Measurements from ENCODE around the gene PTGIS.

PTGIS gene

DNA sequence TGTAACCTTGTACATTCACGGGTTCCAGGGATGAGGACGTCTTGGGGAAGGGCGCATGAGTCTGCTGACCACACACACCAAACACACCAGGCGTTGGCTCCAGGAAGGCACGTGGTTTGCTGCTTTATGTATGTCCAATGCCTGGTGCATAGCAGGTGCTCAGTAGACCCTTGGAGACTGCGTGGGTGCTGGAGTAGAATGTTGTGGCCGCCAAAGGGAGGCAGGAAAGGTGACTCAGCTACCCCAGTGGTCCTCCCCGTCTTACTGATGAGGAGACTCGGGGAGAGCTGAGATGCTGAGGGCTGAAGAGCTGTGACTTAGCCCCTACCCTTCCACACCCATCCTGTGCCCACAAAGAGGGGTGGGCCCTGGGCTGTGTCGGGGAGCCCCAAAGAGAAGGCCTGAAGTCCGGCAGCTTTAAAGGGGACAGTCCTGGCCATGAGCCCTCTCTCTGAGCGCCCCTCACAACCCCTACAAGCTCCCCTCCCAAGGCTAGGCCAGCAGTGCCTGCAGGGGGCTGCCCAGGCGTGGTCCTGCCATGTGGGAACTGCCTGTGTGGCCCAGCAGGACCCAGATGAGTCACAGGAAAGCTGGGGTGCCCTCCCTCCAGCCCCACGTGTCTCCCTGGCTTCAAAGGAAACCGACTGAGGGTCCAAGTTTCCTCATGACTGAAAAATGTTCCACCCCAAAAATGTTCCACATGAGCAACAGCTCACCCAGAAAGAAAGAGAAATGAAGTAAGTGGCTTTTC is 28.0 kb upstream of the PTGIS start:
- no peak for DNase-seq

DNA sequence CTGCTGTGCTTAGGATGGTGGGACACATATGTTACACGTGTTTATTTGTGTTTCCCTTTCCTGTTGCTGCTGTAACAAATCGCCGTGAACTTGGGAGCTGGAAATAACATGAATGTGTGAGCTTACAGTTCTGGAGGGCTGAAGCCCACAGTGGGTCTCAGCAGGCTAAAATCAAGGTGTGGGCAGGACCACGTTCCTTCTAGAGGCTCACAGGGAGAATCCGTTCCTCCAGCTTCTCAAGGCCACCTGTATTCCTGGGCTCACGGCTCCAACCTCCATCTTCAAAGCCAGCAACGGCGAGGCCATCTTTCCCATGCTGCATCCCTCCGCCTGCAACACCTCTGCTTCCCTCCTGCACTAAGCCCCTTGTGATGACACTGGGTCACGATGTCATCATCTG is 27.4 kb upstream of the PTGIS start:
- DNase-seq, result no peak

DNA sequence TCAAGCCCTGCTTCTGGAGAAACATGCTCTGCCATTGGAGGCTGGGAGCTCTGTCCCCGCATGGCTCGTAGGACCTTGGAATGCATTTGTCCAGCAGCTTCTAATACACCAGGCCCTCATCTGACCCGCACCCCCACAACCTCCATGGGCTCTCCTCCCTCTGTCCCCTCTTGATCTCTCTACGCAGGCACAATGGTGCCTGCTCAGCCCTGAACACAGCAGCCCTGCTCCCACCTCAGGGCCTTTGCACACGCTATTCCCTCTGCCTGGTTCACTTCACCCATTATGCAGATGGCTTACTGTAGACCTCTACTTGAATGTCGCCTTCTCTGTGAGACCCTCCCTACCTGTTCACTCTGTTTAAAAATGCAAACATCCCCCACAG is 27.0 kb upstream of the PTGIS start:
- no peak for DNase-seq

DNA sequence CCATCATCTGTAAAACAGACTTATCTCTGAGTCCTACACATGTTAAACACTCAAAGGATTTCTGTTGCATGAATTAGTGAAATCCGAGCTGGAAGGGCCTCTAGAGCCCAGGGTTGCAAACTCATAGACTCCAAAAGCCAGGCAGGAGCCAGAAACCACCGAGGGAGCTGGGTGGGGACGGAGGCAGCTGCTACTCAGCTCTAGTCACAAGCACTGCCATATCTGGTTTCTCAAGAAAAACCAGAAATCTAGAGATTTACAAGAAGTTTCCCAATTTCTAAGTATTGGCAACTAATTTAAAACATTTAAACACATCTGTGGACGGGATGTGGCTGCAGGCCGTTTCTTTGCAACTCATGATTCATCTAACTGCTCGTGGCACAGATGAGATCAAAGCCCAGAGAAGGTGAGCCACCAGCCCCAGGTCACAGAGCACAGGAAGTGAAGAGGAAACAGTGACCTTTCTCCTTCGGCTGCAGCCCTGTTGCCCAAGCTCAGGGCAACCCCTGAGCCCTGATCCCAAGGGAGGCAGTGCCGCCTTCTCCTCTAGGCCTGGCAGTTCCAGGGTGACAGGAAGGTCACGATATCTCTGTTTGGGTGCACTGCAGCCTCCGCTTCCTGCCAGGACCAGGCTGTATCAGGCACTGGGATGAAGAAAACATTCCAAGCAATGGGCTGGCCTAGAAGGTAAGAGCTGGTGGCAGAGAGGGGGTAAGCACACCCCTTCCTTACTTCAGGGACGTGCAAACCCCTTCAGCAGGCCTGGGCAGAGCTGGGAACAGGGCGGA is 26.4 kb upstream of the PTGIS start:
- DNase-seq, result peak; percentile 42

DNA sequence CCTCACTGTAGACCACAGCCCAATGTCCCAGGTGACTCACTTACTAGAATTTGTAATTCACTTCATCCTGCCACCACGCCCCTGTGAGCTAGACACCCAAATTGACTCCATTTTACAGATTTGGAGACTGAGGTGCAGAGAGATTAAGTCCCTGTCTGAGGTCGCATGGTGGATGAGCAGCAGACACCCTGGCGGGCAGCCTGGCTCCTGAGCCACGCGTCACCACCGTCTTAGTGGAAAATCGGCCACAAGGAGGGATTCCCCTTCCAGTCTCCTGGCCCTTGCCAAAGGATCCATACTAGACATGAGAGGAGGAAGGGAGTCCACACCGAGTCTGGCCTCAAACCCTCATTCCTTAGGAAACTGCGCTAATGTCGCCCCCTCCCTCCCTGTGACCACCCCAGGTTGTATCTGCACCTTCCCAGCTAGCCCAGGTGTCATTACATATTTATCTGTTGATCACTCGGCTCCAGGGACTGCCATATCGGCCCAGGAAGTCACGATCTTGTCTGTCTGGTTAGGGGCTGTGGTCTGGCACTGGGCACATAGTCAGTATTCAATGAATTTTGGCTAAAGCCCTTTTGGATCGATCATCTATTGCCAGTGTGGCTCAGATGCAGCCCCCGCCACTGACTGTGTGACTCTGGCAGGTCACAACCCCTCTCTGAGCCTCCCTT is 25.7 kb upstream of the PTGIS start:
- DNase-seq, result no peak

DNA sequence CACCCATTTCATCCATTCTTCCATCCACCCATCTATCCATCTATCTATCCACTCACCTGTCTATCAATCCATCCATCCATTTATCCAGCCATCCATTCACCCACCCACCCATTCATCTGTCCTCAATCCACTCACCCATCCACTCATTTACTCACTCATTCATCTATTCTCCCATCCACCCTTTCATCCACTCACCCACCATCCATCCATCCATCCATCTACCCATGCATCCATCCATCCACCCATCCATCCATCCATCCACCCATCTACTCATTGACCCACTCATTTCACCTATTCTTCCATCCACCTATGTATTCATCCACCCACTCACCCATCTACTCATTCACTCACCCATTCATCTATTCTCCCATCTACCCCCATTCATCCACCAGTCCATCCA is 24.2 kb upstream of the PTGIS start:
- no peak for DNase-seq

DNA sequence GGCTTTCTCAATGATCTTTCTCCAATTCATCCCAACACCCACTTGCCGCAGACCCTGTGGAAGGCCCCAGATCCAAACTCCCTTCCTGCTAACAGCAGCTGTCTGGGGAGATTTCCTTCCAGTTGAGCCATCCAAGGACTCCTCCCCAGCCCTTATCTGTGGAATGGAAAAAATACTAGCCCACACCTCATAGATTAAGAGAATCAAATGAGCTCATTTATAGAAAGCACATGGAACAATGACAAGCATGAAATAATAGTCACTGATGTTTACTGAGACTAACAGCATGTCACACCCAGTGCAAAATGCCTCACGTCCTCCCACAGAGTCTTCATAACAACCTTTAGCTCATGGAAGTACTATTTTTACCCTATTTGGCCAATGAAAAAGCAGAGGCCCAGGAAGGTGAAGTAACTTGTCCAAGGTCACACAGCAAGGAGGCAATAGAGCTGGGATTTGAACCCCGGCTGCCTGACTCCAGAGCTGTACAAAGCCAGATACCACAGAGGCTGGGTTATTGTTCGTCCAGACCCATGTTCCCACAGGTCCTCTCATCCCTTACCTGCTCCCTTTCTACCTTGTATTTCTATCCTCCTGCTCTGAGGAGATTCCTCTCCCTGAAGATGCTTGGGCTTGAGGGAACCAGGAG is 23.4 kb upstream of the PTGIS start:
- DNase-seq, result no peak

DNA sequence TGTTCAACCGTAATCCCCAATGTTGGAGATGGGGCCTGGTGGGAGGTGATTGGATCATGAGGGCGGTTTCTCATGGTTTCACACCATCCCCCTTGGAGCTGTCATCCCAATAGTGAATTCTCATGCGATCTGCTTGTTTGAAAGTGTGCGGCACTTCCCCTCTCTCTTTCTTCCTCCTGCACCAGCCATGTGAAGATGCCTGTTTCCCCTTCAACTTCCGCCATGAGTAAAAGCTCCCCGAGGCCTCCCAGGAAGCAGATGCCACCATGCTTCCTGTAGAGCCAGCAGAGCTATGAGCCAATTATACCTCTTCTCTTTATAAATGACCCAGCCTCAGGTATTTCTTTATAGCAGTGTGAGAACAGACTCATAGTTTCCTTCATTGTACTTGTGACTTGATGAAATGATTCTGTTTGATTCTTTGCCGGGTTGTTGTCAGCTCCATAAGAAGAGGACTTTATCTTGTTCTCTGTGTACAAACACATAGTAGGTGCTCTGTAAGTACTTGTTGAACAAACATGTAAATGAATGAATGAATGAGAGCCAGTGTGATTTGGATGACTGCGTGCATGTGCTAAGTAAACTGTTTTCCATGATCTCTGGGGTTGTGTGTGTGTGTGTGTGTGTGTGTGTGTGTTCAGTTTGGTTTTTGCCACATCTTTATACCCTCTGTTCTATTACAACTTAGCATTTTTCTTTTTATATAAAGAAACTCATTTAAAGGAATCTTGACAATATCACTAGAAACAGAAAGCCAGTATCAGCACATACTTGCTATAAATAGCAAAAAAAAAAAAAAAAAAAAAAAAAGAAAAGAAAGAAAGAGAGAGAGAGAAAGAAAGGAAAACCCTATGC is 22.5 kb upstream of the PTGIS start:
- no peak for DNase-seq

DNA sequence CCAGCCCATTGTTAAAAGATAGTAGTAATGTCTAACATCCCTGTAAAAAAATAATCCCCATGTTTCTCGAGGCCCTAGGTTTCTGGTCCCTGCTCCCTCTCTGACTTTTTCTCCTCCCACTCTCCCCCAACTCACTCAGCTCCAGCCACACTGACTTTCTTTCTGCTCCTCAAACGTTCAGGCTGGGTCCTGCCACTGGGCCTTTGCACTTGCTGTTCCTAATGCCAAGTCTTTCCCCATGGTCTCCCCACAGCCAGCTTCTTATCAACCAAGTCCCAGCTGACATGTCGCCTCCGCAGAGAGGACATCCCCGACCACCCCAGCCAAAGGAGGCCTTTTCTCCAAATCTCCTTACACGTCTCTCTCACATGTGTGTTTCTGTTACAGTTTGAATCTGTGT is 21.8 kb upstream of the PTGIS start:
- no peak for DNase-seq

DNA sequence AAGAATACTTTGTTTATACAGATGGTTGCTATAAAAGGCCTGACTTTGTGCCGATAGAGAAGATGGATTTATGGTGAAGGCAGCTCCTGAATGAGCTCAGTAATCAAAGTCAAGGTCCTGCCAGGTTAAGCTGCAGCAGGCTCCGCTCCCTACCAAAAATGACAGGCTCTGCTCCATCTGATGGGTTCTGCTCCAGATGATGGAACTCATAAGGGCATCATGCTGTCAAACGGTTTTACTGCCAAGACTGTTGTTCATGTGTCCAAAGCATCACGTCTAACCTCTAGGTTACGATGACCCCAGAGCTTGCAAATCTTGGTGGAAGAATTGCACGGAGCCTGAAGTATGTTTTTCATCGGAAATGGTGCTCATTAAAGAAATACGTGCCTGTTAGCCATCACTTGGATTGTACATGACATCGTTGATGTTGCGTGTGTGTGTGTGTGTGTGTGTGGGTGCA is 19.2 kb upstream of the PTGIS start:
- no peak for DNase-seq

DNA sequence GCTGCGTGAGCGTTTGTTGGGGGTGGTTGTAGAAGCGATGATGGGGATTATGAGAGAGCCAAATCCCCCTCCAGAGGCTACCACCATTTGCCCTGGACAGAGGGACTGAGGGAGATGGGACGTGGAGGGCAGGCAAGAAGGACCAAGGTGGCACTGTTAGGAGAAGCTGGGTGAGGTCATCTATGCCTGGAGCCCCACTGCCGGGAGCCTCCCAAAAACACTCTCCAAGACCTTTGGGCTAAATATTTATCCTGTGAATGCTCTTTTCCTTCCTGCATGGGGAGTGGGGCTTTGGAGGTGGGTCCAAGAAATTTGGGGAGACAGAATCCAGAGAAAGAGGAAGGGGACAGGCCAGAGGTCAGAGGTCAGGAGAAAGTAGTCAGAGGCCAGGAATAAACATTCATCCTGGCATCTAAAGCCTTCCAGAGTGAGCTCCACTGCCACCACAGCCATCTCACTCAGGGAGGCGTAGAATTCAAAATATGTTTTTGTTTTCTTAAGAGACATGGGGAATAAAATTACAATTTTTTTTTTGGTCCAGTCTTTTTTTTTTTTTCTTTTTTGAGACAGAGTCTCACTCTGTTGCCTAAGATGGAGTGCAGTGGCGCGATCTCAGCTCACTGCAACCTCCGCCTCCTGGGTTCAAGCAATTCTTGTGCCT is 17.8 kb upstream of the PTGIS start:
- DNase-seq, result no peak

DNA sequence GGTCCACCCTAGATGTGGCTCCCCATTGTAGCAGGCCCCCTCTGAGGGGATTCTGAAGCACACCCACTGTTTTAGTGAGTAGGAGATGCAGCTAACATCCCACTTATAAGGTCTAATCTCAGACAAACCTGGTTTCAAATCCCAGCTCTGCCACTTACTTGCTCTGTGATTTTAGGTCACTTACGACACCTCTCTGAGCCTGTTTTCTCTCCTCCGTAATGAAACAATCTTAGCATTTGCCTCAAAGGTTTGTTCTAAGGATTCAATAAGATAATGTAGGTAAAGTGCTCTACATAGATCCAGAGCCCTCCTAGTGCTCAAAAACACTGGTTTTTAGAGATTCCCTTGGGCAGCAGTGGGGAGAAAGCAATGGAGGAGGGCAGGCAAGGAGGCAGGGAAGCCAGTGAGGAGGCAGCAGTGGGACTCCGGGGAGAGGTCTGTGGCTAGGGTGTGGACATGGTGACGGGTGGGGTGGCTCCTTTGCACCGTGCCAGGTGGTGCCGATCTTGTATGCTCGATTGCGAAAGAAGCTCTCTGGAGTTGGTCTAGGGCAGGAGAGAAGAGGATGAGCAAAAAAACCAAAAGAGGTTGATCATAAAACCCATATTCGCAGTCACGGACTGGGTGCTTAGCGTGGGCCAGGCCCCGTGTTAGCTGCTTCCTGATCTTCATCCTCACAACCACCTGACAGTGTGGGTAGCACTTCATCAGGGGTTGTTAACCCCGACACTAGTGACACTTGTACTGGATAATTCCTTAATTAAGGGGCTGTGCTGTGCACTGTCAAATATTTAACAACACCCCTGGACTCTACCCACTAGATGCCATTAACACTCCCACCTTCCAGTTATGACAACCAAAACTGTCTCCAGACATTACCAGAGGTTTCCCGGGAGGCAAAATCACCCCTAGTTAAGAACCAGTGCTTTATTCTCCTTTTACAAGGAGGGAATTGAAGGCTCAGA is 16.8 kb upstream of the PTGIS start:
- no peak for DNase-seq

DNA sequence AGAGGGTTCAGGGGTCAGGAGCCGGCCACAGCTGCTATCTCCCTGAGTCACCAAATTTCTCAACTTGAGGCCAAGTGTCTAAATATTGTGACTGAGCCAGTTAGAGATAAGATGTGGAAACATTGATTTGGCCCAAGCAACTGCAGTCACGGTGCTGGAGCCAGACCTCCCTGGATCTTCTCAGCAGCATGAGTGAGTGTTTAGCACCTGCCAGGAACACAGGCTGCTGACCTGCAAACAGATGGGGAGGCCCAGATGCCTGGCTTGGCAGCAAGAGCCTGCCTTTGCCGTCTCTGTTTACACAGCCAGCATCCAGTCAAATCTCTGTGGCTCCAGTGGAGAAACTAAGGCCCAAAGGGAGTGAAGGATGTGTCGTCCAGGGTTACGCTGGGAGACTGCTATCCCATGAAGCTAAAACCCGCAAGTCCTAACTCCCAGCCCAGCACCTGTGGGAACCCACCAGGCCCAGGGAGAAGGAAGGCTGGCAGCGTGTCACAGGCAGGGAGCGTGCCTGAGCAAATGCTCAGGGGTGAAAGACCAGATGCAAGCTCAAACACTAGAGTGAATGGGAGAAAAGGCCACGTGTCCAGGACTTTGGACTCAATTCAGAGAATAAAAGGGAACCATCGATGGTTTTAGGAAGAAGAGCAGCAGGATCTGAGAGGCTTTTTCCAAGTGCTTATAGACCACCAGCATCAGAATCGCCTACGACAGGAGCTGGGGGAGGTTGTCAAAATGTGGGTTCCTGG is 15.9 kb upstream of the PTGIS start:
- DNase-seq, result peak; percentile 59

DNA sequence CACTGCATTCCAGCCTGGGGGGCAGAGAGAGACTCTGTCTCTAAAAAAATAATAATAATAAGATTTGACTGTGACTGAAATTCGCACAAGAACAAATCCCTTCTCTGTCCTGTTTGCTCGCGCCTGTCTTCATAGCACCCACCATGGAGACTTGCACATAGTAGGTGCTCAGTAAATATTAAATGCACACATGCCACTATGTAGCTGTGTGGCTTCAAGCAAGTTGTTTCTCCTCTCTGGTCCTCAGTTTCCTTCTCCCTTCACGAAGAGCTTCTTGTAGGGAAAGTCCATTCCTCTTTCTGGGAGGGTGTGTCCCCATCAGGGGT is 15.4 kb upstream of the PTGIS start:
- DNase-seq, result no peak

DNA sequence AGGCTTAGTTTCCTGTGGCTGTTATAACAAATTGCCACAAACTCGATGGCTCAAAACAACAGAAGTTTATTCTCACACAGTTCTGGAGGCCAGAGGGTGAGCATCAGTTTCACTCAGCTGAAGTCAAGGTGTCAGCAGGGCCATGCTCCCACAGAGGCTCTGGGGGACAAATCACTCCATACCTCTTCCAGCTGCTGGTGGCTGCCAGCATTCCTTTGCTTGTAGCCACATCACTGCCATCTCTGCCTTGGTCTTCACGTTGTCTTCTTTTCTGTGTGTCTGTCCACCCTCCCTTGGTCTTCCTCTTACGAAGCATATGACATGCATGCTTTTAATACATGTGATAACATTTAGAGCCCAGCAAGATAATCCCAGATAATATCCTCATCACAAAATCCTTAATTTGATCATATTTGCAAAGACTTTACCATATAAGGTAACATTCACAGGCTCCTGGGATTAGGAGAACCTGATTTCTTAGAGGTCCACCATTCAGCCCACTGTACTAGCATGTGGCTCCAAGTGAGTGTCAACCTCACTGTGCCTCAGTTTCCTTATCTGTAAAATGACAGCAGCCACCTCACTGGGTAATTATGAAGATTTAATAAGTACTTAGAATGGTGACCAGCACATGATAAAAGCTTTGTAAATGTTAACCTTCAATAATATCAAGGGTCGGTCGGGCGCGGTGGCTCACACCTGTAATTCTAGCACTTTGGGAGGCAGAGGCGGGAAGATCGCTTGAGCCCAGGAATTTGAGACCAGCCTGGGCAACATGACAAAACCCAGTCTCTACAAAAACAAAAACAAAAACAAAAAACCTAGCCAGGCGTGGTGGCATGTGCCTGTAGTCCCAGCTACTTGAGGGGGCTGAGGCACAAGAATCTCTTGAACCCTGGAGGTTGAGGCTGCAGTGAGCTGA is 14.7 kb upstream of the PTGIS start:
- DNase-seq, result no peak

DNA sequence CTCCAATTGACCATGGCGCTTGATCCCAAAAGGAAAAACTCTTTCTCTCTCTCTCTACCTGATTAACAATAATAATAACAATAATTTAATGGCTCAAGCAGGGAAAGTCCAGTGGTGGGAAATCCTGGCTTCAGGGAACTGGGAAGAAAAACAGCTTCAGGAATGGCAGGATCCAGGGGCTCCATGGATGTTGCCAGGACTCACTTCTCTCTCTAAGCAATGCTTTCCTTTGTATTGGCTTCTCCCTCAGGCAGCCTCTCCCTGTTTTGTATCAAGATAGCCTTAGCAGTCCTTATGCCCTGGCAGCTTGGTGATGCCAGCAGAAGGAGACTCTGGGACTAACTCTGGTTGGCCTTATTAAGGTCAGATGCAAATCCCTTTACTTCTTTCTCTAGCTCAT is 13.5 kb upstream of the PTGIS start:
- no peak for DNase-seq

DNA sequence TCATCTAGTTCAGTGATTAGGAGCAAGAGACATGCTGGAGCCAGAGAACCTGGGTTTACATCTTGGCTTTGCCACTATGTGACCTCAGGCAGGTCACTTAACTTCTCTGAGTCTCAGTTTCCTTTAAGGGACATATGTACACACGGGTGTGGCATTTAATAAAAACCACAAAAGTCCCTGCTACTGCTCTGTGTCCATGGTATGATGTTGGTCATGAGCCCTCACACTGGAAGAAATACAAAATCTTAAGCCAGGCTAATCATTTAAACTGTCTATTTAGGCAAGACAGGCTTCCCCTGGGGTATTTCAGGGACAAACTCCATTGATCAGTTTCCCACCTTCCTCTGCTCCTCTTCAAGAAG is 12.9 kb upstream of the PTGIS start:
- no peak for DNase-seq

DNA sequence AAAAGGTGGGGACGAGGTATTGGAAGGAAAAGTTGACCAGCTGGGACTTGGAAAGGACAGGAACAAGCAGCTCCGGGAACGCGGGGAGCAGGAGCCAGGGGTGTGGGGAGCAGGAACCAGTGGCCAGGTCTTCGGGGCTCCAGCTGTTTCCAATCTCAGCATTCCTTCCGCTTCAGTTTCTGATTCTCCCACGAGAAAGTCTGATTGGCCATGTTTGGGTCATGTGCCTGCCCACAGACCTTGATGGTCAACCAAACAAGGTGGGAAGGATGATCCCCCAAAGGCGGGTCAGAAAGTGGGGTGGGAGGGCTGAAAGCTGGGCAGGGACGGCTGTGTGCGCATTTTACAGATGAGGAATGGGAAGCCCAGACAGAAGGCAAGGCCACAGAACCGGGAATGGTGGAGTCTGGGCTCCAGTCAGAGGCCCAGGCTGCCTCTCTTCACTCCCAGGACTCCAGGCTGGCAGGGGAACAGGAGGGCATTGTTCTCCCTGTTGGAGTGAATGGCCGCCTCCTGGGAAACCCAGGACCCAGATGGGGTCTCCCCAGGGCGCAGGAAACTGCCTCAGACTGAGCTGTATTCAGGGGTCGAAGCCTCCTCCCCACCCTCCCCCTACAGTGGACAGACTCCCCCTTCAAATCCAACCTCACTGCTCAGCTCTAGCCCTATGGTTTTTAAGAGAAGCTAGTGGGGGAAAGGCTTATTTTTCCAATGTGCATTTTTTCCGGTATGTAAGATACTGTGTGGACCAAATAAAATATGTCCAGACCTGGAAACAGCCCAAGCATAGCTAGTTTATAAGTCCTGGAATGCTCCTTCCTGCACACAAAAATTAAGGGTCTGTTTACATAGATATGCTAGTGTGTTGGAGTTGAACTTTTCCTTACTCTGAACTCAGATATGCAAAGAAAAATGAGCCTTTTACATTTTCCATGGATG is 12.2 kb upstream of the PTGIS start:
- DNase-seq, result no peak
